DMS79 treated with DMSO at 0.1 percent for 48 hours (cell line): ENCODE measurements around the gene MAGOHB.
"Not testable (repeated sequence)": the region's sequence is repeated elsewhere in the genome, so short reads cannot be mapped to it uniquely, and the experiment has no call there.

Experiments used
- DNase-seq: peaks from one replicate; lab custom pipeline; 2025; lab: John Stamatoyannopoulos, UW

MAGOHB gene

DNA sequence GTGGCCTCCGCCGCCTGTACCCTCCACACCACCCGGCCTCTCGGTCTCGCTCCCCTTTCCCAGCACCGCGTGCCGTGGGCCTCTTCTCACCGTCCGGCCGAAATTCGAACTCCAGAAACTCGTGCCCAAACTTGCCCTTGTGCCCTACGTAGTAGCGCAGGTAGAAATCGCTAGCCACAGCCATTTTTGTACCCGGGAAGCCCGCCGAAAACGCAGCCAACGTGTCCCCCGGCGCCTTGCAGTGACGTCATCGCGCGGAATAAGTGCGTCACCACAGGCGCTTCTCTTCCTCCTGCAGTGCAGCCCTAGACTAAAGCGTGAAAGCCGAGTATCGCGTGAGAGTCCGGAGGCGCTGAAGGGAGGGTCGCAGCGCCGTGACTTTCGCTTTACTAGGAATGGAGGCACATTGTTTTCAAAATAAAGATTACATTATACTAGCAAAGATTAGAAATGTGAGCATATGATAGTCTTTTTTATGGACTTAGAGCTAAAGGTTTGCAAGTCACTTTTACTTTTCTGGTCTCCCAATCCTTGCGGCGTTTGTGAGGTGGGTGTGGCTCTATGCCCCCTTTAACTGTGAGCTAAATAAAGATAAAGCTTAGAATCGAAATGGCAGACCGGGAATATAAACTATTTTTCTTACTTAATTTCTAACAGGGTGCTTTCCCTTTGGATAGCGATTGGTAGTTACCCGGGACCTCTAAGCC is at the start of gene MAGOHB:
TSS of gene MAGOHB (minus strand) at position 261 of the 707 bp plus-strand sequence. CDS start at position 184, 77 bp downstream.
- peak; percentile 95 for DNase-seq

DNA sequence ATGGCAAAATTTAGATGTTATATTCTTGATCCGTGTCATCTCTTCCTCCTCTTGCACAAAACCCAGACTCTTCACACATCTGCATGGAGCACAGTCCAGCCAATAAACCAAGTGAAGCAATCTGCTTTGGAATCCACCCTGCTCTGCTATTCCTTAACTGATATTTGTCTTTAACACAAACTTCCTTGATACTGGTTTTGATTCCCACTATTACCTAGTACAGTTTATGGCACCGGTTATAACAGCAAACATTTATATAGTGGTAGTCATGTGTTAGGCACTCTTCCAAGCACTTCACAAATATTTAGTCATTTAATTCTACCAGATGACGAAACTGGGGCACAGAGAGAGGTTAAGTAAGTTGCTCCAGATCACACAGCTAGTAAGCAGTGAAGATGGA is 47.9 kb upstream of the MAGOHB start:
- no peak for DNase-seq

DNA sequence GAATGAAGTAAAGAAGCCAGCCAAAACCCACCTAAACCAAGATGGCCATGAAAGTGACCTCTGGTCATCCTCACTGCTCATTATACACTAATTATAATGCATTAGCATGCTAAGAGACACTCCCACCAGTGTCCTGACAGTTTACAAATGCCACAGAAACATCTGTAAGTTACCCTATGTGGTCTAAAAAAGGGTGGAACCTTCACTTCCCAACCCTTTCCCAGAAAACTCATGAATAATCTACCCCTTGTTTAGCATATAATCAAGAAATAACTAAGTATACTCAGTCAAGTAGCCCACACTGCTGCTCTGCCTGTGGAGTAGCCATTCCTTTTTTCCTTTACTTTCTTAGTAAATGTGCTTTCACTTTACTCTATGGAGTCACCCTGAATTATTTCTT is 40.6 kb upstream of the MAGOHB start:
- no peak for DNase-seq

DNA sequence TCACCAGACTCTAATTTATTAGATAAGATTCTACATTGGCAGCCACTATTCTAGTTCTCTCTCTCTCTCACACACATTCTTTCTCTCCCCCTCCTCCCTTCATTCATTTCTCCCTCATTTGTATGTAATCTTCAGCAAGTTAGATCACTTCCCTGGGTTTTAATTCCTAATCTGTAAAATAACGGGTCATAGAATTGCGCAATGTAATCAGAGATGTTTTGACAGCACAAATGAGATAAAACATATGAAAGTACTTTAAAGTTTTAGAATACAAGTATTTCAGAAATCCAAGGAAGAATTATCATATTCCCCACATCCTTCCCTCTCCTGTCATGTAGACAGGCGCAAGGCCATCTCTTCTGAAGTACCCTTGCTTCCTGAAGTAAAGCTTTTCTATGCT is 38.8 kb upstream of the MAGOHB start:
- no peak for DNase-seq

DNA sequence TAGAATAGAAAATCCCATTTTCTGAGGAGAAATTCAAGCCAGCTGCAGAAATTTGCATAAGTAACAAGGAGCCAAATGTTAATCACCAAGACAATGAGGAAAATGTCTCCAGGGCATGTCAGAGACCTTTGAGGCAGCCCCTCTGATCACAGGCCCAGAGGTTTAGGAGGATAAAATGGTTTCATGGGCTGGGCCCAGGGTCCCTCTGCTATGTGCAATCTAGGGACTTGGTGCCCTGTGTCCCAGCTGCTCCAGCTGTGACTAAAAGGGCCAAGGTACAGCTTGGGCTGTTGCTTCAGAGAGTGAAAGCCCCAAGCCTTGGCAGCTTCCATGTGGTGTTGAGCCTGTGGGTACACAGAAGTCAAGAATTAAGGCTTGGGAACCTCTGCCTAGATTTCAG is 33.2 kb upstream of the MAGOHB start:
- DNase-seq: not testable (repeated sequence)

DNA sequence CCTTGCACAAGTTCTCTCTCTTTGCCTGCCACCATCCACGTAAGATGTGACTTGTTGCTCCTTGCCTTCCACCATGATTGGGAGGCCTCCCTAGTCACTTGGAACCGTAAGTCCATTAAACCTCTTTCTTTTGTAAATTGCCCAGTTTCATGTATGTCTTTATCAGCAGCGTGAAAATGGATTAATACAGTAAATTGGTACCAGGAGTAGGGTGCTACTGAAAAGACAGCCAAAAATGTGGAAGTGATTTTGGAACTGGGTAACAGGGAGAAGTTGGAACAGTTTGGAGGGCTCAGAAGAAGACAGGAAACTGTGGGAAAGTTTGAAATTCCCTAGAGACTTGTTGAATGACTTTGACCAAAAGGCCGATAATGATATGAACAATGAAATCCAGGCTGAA is 32.5 kb upstream of the MAGOHB start:
- no peak for DNase-seq

DNA sequence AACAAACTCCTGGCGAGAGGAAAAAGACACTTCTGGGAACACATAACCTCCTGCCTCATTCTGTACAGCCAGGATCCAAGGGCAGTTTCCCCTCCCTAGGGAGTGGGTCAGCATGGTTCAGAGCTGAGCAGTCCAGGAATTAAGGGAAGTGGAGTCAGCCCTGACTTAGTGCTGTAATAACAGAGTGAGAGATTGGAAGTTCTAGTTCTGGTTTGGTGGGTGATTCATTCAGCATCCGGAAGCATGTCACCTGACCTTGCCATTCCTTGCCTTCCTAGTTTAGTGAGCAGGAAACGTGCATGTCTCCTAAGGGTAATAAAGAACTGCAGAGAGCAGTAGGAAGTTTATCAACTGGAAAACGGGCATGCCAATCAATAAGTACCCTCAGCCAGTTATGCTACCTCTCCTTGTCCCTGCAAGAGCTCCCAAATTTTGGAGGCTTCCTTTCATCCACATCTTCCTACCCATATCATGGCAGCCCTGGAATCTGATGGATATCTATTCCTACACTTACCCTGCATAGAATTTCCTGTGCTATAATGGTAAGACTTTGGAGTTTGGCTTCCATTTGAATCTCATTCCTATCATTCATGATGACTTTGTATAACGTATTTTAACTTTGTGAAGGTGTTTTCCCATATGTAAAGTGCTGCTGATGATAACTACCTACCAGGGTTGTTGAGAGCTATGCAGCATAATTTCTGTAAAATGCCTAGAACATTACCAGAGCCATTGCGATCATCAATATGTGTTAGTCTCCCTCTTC is 28.5 kb upstream of the MAGOHB start:
- no peak for DNase-seq

DNA sequence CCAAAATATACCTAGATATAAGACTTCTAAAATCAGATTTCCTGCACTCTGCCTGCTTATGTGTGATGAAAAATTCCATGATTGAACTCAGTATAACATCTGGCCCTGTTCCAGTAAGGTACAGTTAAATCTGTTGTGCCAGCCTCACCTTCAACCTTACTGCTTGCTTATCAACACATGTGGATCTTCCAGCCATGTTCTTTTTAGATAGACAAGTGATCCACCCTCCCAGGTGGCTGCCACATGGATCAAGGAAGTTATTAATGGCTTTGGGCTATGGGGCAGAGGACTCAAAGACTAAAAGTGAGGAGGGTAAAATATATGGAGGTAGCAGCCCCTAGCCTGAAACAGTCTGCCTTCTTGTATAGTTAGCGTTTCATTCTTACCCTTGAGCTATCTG is 25.3 kb upstream of the MAGOHB start:
- no peak for DNase-seq

DNA sequence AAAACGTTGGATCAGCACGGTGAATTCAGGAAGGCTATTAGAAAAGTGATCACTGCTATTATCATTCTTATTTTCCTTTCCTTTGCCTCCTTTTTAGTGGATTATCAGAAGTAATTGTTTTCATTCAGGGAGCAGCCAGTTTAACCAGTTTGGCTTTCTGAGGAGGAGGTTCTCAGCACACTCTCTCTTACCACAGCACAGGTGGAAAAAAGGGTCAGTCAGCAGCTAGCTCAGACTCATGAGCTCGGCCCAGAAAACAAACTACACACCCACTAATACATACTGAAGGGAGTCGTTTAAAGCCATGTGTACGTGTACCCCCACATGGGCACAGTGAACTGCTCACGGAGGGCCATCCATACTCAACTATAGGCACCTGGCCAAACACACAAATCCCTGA is 23.2 kb upstream of the MAGOHB start:
- peak; percentile 4 for DNase-seq

DNA sequence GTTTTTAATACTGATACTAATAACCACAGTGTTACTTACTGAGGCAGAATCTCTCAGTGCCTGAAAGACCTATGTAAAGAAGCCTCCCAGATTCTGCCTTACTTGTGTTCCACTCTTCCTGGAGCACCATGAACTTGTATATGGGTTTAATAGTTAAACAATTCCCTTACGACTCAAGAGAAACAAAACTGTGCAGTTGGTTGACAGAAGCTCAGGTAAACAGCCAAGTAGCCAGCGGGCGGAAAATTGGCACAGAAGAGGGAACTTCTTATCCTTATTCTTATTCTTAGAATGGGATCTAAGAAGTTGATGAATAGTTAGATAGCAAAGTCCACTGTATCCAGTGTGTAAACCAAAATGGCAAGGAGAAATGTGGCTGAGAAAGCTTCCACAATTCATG is 22.7 kb upstream of the MAGOHB start:
- no peak for DNase-seq

DNA sequence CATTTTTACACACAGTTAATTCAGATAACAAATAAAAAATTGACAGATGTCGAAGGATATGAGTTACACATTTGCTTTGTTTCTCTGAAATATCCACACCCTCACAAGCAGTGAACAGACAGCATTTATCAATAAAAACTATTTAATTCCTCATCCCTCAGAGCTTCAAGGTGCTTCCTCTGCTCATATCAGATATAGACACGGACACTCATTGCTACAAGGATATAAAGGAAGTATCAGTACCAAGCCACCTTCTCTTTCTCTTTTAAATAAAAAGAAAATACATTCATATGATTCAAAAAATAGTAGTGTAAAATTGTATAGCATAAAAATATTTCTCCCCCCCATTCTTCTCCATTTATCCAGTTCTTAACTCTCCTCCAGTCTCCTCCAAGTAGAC is 21.9 kb upstream of the MAGOHB start:
- DNase-seq: no peak

DNA sequence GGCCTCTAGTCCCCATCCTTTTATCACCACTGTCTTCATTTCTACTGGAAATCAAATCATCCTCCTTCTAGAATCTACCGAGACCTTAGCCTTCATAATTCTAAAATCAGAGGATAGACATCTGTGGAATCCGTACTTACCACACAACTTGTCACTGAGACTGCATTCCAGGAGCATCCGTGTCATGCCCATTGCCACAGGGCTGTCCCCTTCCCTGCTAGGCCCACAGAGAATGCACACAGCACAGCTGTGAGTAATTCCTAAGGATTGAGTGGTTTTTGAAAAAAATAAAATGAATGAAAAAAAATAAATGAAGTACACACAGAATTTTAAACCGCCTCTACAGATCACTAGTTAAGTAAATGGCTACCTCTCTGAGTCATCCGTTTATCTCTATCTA is 21.0 kb upstream of the MAGOHB start:
- no peak for DNase-seq

DNA sequence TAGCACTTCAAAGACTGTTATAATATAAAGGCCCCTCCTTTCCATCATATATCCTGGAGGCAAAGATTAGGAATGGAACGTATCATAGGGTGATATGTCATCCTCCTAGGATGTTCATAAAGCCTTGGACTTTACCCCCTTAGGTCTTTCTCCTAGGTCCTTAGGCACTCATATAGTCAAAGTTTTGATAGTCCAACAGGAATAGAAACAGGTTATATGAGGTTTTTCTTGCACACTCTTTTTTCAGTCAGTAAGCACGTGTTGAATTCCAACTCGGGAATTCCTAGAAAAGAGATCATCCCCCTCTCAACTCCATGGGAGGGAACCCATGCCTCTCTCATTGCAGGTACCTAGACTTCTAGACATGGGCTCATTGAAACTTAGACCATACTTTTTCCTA is 20.1 kb upstream of the MAGOHB start:
- DNase-seq: no peak

DNA sequence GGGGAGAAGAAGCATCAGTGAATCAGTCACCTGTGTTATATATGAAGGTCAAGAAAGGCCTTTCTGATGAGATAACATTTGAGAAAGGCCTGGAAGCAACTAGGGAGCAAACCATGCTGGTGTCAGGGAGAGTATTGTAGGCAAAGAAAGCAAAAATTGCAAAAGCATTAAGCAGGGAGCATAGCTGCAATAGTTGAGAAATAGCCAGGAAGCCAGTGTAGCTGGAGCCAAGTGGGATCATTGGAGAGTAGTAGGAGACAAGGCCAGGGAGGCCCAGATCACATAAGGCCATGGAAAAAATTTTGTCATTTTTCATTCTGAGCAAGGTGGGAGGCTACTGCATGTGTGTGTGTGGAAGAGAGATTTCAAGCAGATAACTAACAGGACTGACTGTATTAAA is 18.8 kb upstream of the MAGOHB start:
- no peak for DNase-seq

DNA sequence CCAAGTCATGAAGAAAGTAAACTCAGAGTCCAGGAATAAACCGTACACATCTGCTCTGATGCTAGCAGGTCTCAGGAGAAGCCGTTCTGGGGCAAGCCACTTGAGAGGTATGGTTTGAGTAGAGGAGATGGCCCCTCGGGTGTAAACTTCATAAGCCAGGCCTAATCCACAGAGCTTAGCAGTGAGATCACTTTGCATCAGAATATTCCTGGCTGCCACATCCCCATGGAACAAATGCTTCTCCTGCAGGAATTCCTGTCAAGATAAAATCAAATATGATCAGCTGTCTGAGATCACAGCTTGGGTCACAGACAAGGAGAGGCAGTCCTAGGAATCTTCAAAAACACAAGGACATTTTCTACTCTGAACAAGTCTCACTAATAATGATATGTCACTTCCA is 11.2 kb upstream of the MAGOHB start:
- DNase-seq: no peak

DNA sequence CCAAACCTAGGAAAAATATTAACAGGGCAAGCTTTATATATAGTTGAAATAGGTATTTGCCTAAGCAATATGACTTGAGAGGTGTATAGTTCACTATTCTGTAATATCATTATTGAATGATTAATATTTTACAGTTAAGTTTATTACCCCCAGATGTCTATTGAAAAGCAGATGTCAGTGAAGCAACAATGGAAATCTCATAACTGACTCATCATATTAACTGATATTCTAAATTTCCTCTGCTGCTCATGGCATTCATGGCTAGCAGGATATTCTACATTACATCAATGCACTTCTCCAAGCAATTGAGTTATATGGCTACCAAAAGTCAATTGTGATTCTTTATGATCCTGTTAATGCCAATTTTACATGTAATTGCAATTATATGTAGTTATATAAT is 9.7 kb upstream of the MAGOHB start:
- DNase-seq: no peak

DNA sequence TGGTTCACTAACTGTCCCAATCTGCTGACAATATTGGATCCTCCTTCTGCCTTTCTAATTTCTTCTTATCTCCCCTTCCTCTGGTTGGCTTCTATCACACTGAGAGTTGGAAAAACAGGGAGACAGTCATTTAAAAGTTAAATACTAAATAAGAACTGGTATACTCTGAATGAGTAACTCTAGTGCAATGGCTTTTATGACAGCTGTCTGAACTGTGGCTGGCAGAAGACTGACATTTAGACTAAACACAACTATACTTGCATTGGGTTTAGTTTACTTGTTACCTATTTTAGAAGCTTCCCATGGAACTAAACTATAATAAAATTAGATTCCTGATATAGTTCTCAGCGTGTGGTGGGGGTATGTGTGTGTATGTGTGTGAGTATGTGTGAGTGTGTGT is 7.9 kb upstream of the MAGOHB start:
- DNase-seq: no peak

DNA sequence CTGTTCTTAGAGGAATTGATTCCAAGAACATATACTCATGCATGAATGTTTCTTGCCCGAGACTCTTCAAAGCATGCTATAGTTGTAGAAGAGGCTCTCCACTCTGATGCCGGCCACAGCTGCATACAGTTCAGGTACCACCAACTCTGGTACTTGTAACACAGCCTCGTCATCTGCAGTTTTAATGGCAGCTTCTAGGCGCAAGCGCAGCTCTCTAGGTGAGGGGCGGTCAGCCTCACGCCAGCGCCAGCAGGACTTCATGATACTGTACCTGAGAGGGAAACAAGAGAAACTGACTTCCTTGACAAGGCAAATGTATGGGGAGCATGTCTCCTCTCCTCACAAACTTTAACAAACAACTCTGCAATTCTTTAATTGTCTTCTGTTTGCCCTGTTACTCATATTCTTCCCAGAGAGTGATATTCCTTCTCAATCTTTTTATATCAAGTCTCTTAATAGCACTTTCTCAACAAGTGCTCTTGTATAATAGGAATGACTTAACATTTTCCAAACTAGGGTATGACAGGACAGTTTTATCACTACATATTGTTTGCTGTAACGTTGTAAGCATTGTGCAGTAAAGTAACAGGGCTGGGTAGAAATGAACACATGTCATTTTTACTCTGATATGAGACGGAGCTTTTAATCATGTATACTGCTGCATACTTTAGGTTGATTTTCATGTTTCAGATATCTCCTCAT is 6.8 kb upstream of the MAGOHB start:
- no peak for DNase-seq

DNA sequence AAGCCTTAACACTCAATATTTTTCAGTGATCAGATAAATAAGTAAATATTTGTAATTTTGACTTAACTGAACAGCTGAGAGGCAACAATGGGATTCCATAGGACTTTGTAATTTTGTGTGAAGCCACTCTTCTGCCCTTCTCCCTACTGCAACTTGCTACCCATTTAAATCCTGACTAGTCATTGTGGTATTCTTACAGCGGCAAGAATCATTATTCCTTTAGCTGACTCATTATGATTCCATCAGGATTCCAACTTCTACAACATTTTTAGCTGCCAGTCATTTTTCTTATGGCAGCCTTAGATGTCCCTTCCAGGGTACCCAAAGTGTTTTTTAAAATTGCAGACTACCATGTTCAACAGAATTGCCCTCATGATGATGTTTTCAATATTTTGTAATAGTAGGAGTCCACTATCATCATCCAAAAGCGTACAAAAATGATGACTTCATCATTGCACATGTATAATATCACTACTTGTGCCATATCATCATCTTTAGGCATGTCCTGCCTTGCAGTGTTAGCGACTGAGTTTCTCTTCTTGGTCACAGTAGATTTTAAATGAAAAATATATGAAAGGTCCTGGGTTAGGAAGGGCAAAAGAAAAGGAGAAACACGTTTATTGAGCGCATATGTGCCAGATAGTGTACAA is 5.1 kb upstream of the MAGOHB start:
- DNase-seq: no peak

DNA sequence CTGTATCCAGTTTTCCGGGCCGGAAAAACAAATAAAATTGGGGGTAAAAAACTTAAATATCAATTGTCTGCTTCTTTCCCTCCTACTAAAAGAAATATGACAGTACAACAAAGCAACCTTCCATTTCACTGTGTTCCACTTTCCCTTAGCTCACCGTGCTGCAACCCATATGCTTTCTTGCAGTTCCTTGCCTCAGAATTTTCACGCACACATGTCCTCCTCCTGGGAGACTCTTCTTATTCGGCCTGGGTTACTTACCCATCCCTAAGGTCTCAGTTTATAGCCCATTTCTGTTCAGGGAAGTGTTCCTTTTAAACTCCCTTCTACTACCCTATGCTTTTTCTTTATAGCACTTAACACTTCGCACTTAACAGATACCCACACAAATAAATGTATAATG is 4.5 kb upstream of the MAGOHB start:
- DNase-seq: no peak

DNA sequence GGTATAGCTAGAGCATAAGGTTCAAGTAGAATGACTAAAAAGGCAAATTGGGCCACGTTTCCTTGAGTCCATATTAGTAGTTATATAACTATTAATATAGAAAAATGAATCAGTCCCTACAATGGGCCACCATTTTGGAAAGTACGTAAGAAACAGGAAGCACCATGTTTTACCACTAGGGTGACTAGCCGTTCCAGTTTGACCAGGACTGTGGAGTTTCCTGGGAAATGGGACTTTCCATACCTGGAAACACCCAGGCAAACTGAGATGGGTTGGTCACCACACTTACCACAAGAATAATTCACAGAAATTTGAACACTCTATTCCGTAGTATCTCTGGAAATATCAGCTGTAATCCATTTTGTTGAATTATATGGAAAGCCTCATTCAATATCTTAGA is 2.1 kb upstream of the MAGOHB start:
- no peak for DNase-seq

DNA sequence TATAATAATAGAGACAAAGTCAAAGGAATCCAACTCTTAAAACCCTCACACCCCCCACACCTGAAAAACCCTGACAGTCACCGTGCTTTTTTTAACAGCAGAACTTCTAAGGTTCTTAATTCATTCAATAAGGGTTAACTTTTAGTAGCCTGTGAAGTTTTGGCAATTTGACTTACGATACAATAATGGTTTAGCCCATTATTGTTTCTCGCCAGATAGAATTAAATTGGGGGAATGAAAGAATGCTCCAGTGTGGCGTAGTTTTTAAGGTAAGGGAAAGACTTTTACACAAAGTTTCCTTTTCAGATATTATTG is 604 bp upstream of the MAGOHB start:
- DNase-seq: no peak

DNA sequence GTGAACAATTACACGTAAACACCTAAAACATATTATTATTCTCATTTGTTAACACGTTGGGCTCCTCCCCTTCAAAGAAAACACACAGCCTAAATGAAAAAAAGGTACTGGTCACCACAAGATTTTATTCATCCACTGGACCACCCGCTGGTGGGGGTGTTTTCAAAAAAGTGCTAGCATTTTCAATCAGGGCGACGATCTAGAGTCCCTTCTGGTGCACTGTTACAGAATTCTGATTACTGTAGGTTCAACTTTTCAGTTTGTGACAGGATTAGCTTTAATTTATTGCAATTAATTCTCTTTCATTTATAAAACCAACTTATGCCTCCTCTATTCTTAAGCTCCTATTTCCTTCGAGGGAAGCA is 443 bp downstream of the MAGOHB start:
- peak; percentile 78 for DNase-seq
